Caco-2 (cell line): ENCODE results near the gene IBA57. TPM values are rescaled to one million over a fixed set of nuclear protein-coding genes. Genes with fewer than 3 reads are reported as not detected.

Experiments
- BruUV-seq: library from RNA; stranded (reverse); fragments of 400-500 nt; replicated peaks from 2 replicates; lab custom pipeline; 2021; lab: Mats Ljungman, UMichigan
- CTCF ChIA-PET: fragments of 300-600 bp; sonication (Branson Sonifier 250); formaldehyde crosslinking; loops from one replicate; lab custom pipeline; 2022; ENCODE audit warnings: antibody characterized with exemption; lab: Charles Lee
- POLR2A ChIA-PET: fragments of 300-600 bp; sonication (Branson Sonifier 250); formaldehyde crosslinking; loops from one replicate; lab custom pipeline; 2022; ENCODE audit warnings: antibody characterized with exemption; lab: Charles Lee
- DNase-seq, 2 experiments: peaks; one replicate each; pipeline versions ENCODE4 v3.0.0 to v3.0.0-alpha.2; 2020 to 2022
- H3K27me3 ChIP-seq: replicated peaks from 2 replicates; pipeline ENCODE4 v1.6.0; 2011; ENCODE audit warnings: low read length; ENCODE audit not compliant: control insufficient read depth, insufficient read depth
- H3K36me3 ChIP-seq: 2 replicates; pipeline ENCODE4 v1.5.1; 2011; ENCODE audit warnings: low read length; ENCODE audit not compliant: control insufficient read depth, insufficient read depth
- H3K4me1 ChIP-seq: fragments of 250-450 bp; sonication (Bioruptor Pico); 2 replicates; pipeline ENCODE4 v1.5.1; 2020; ENCODE audit warnings: mild to moderate bottlenecking
- H3K4me3 ChIP-seq: 2 replicates; pipeline ENCODE4 v1.5.1; 2011; ENCODE audit warnings: low read depth, mild to moderate bottlenecking, control low read depth, low read length
- H3K9me3 ChIP-seq: fragments of 250-450 bp; sonication (Bioruptor Pico); 2 replicates; pipeline ENCODE4 v1.5.1; 2020; ENCODE audit warnings: mild to moderate bottlenecking, moderate library complexity
- H3K27ac Mint-ChIP-seq: one replicate; pipeline ENCODE4 v1.8.0; 2022; ENCODE audit warnings: mixed read lengths; ENCODE audit not compliant: unreplicated experiment
- H3K27me3 Mint-ChIP-seq: one replicate; pipeline ENCODE4 v1.8.0; 2022; ENCODE audit warnings: mixed read lengths; ENCODE audit not compliant: insufficient read depth, unreplicated experiment
- H3K36me3 Mint-ChIP-seq: one replicate; pipeline ENCODE4 v1.8.0; 2022; ENCODE audit warnings: mild to moderate bottlenecking, mixed read lengths; ENCODE audit not compliant: insufficient read depth, unreplicated experiment
- H3K4me1 Mint-ChIP-seq: one replicate; pipeline ENCODE4 v1.8.0; 2022; ENCODE audit warnings: low read depth, mixed read lengths; ENCODE audit not compliant: unreplicated experiment
- H3K4me3 Mint-ChIP-seq: one replicate; pipeline ENCODE4 v1.8.0; 2022; ENCODE audit warnings: mild to moderate bottlenecking, moderate library complexity, mixed read lengths; ENCODE audit not compliant: unreplicated experiment
- H3K9me3 Mint-ChIP-seq: one replicate; pipeline ENCODE4 v1.8.0; 2022; ENCODE audit warnings: mixed read lengths; ENCODE audit not compliant: unreplicated experiment
- intact Hi-C: fragments of 100-400 bp; cut with micrococcal nuclease; formaldehyde crosslinking; loops from one replicate; pipeline ENCODE4 v1.10.0; 2022; ENCODE audit not compliant: unreplicated experiment
- total RNA-seq: library from RNA; stranded (reverse); gene quantifications from 2 replicates; pipeline ENCODE4 v1.2.3, GENCODE V29; 2022
- TF ChIP-seq, protein P1 (sequence below), 2 experiments: fragments of 200-600 bp in 1 of 2; IDR thresholded peaks; 1 replicate in 1 of 2; 2 replicates in 1 of 2; pipeline versions ENCODE4 v1.5.1 to v1.8.0; 2011 to 2022; ENCODE audit warnings: antibody characterized with exemption in 1 of 2, control low read depth in 1 of 2, inconsistent platforms in 1 of 2, low read depth in 1 of 2, low read length in 1 of 2, mild to moderate bottlenecking in 1 of 2, moderate library complexity in 1 of 2; ENCODE audit not compliant: insufficient read depth in 1 of 2, severe bottlenecking in 1 of 2, unreplicated experiment in 1 of 2

The IBA57 gene
- total RNA-seq, 1 experiment from 2014 or later, result 15.4 TPM

DNA sequence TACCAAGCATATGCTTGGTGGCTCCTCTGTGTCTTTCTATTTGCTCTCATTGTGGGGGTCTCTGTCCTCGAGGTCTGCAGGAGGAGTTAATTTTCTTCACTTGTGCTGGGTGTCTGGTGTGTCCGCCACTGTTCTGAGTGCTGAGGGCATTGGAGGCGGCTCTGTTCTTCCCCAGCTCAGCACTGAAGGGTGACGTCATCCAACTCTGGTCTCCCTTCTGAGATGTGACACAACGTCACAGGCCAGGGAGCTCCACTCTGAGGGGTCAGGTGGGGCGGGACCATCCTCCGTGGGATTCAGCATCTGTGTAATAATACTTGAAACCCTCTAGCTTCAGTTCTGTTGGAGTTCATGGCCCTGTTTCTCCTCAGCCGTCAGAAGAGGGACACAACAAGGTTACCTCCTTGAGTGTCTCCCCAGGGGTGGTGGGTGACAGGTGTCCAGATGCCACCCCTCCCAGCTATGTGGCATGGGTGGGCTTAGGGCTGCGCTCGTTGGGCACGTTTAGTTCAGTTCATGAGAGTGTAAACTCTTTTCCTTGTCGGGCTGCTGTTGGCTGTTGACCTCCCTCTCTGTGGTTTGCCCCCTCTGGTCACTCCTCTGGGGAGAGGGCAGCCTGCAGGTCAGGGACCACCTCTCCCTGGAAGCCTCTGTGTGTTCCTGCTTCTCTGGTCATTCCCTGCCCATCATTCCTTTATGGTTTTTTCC is 3.1 kb downstream of the IBA57 start:
- ChIA-PET CTCF (no interaction called here), POLR2A (no interaction called here)
- no TSS peak for BruUV-seq
- no peak overlapping the region for H3K4me3 ChIP-seq
- peaks cover 30% of the 10 kb centered on the region for H3K36me3 Mint-ChIP-seq
- peaks cover 2% of the 10 kb centered on the region; the same call in 1 of the 2 replicates for H3K9me3 ChIP-seq
- no peaks in the 10 kb centered on the region for H3K9me3 Mint-ChIP-seq
- no peak overlapping the region for H3K4me3 Mint-ChIP-seq
- no peaks in the 10 kb centered on the region for H3K27me3 ChIP-seq
- no peak overlapping the region for H3K27ac Mint-ChIP-seq
- H3K36me3 ChIP-seq, result no peaks in the 10 kb centered on the region
- TF ChIP-seq, protein P1, sequence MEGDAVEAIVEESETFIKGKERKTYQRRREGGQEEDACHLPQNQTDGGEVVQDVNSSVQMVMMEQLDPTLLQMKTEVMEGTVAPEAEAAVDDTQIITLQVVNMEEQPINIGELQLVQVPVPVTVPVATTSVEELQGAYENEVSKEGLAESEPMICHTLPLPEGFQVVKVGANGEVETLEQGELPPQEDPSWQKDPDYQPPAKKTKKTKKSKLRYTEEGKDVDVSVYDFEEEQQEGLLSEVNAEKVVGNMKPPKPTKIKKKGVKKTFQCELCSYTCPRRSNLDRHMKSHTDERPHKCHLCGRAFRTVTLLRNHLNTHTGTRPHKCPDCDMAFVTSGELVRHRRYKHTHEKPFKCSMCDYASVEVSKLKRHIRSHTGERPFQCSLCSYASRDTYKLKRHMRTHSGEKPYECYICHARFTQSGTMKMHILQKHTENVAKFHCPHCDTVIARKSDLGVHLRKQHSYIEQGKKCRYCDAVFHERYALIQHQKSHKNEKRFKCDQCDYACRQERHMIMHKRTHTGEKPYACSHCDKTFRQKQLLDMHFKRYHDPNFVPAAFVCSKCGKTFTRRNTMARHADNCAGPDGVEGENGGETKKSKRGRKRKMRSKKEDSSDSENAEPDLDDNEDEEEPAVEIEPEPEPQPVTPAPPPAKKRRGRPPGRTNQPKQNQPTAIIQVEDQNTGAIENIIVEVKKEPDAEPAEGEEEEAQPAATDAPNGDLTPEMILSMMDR (IDR thresholded peaks at IDR 0.05; ENCODE audit: insufficient read depth in 1 of 2, low read depth in 1 of 2, low read length in 1 of 2, severe bottlenecking in 1 of 2, unreplicated experiment in 1 of 2), result no peak
- DNase-seq, result no peak
- peaks cover 6% of the 10 kb centered on the region; the same call in 1 of the 2 replicates for H3K4me1 ChIP-seq
- intact Hi-C loops, result no loop called here
- H3K4me1 Mint-ChIP-seq, result peaks cover 8% of the 10 kb centered on the region
- H3K27me3 Mint-ChIP-seq, result no peaks in the 10 kb centered on the region

DNA sequence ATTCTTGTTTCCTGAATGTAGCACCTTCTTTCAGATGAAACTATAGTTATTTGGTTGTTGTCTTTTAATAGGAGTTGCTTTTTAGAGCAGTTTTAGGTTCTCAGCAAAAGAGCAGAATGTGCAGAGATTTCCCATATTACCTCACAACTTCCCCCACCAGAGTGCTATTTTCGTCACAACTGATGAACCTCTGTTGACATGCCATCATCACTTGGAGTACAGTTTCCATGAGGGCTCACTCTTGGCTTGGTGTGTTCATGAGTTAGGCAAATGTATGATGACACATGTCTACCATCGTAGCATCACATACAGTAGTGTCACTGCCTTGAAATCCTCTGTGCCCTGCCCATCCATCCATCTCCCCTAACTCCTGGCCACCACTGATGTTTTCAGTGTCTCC is 3.7 kb downstream of the IBA57 start:
- Histone ChIP-seq H3K4me3 (no peak overlapping the region), H3K36me3 (no peaks in the 10 kb centered on the region), H3K27me3 (no peaks in the 10 kb centered on the region), H3K9me3 (peaks cover 4% of the 10 kb centered on the region), H3K4me1 (peaks cover 6% of the 10 kb centered on the region; the same call in 1 of the 2 replicates)
- no TSS peak for BruUV-seq
- DNase-seq, result no peak
- Mint-ChIP-seq H3K4me3 (no peak overlapping the region), H3K9me3 (no peaks in the 10 kb centered on the region), H3K36me3 (peaks cover 30% of the 10 kb centered on the region), H3K4me1 (peaks cover 4% of the 10 kb centered on the region), H3K27me3 (no peaks in the 10 kb centered on the region), H3K27ac (no peak overlapping the region)
- intact Hi-C loops, result no loop called here
- TF ChIP-seq, protein P1 (IDR thresholded peaks at IDR 0.05; ENCODE audit: insufficient read depth in 1 of 2, low read depth in 1 of 2, low read length in 1 of 2, severe bottlenecking in 1 of 2, unreplicated experiment in 1 of 2), result no peak
- ChIA-PET POLR2A (no interaction called here), CTCF (no interaction called here)

DNA sequence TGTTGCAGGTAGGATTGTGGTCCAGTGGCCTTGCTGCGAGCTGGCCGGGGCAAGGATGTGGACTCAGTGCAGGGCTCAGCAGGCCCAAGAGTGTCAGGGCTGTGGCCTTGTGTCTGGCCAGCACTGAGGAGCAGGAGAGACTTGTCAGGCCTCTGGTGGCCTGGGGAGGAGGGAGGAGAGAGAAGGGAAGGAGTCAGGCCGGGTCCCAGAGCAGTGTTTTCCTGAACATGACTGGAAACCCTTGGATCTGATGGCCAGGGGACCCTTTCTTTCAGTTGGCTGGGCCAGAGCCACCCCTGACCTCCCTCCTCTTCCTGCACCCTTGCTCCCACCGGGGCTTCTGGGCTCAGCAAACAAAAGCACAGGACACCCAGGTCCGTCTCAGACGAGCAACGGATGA is 5.1 kb downstream of the IBA57 start:
- no peaks in the 10 kb centered on the region for H3K36me3 ChIP-seq
- Mint-ChIP-seq H3K9me3 (no peaks in the 10 kb centered on the region), H3K36me3 (peaks cover 18% of the 10 kb centered on the region), H3K4me1 (no peaks in the 10 kb centered on the region), H3K4me3 (no peak overlapping the region), H3K27me3 (no peaks in the 10 kb centered on the region), H3K27ac (no peak overlapping the region)
- peaks cover 9% of the 10 kb centered on the region for H3K9me3 ChIP-seq
- ChIA-PET POLR2A (no interaction called here), CTCF (no interaction called here)
- no peaks in the 10 kb centered on the region for H3K27me3 ChIP-seq
- DNase-seq, result no peak
- intact Hi-C loops, result no loop called here
- H3K4me1 ChIP-seq, result no peaks in the 10 kb centered on the region
- BruUV-seq, result no TSS peak
- TF ChIP-seq, protein P1 (IDR thresholded peaks at IDR 0.05; ENCODE audit: insufficient read depth in 1 of 2, low read depth in 1 of 2, low read length in 1 of 2, severe bottlenecking in 1 of 2, unreplicated experiment in 1 of 2), result no peak
- H3K4me3 ChIP-seq, result no peak overlapping the region
